Measurements from ENCODE around the gene FOXP4.

Gene FOXP4

DNA sequence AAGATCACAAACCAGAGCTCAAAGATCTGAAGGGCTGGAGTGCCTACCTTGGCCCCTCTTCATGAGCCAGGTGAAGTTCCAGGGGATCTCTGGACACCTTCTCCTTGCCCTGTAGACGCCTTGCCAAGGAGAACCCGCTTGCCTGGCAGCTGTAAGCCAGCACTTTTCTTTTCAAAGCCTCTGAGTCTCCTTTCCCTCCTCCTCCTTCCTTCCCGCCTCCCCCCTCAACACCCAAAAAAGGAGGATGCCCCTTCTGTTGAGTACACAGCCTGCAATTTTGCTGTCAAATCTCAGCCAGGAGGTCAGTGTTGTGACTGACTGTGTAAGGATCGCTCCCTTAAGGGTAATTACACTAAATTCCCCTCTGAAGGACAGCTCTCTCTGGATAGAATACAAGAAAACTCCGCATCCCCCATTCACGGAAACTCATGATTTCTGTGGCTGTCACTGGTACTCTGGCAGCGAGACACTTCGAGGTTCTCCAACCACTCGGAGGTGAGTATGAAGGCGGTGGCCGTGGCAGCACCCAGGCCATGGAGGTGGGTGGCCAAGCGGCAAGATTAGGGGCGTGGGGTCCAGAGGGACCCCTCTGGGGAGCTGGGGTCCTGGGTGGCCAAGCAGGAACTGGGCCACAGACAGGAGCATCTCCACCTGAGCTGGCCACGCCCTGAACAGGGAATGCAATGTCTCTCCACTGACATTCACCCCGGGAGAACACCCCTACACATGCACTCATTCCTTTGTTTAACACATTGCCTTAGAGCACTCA, 23.2 kb upstream of the FOXP4 start:
- DNase-seq = no peak

DNA sequence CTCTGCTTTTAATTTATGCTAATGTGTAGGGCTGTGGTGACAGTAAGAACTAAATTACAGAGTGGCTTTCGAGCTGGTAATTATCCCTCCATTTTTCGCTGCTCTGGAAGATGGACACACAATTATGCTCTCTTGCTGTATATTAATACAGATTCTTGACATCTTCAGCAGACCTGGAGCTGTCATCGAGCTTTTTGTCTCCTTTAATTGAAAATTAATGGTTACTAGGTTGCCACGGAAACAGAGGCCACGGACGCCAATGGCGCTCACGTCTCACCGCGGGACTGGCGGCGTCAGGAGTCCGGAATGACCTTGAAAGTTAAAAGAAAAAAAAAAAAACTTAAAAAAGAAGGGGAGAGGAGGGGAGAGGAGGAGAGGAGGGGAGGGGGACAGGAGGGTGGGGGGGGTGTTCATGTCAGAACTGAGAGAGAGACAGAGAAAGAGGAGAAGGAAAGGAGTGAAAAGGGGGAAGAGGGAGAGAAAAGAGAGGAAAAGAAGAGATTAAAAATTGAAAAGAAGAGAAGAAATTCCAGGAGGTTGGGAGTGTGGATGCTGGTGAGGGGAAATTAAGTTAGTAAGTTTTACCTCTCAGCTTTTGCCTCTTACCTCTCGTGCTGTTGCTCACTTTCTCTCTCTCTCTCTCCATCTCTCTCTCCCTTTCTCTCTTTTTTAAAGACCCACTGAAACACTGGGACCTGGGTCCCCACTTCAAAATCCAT, 22.1 kb upstream of the FOXP4 start:
- peak; percentile 55 for DNase-seq

DNA sequence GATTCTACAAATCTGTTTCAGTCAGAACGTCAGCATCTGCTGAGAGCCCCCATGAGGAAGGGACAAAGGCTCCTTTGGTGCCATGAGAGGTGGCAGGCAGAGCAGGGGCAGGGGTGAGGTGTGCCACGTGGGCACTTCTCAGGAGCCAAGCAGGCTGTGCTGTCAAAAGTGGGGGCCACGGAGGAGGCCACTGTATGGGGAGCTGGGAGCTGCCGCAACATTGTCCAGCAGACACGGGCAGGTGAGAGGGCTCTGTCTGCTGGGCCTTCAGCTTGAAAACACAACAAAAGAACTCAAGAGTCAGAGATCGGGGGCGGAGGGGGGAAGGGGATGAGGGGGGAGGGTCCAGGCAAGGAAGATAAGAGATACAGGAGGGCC, 21.6 kb upstream of the FOXP4 start:
- DNase-seq = no peak

DNA sequence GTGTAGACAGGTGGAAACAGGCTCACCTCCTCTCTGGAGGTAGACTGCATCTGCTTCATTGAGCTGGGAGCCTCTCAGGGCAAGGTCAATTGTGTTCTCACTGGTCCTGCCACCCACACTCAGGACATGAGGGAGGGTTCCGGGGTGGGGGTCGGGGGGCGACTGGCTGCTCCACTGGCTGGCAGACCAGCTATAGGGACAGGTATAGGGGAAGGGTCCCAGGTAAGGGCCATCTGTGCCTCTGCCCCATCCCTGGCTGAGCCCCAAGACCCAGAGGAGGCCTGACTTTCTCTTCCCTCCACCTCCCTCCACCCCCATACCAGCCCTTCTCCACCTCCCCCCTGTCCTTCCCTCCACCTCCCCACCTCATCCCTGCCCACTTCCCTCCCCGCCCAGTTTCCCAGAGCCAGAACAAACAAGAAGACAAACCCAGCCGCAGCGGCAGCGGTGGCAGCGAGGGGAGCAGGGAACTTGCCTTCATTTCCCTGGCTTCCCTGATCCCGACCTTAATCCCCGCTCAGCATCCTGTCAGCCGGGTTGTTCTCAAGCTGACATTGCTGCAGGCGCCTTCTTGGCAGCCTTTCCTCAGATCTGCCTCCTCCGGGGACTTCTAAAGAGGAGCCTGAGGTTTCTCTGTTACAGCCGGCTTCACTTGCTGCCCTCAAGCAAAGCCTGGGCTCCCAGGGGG, 18.3 kb upstream of the FOXP4 start:
- no peak for DNase-seq

- DNase-seq = no peak
These were observed 17.7 kb upstream of the FOXP4 start for GRCh38 chr6:41528409-41528963.

GRCh38 chr6:41529049-41529448, 17.1 kb upstream of the FOXP4 start:
- no peak for DNase-seq

GRCh38 chr6:41529970-41530369, 16.2 kb upstream of the FOXP4 start:
- no peak for DNase-seq

- DNase-seq = no peak
These were observed 15.7 kb upstream of the FOXP4 start for GRCh38 chr6:41530476-41530875.

DNA sequence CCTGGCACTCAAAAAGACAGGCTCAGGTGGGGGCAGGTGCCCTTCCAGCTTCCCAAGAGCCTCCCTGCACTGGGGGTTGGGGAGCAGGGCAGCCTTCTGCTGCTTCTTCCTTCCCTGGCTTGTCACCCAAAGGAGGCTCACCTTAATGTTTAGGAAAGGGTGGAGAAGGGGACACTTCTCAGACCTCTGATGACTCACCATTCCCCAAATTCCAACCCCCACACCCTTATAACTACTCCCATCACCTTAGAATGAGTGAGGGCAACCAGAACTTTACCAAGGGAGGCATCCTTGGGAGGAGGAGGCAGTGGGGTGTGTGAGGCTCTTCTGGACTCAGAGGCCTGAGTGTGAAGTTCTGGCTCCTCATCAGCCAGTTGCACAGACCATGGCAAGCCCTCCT, 15.2 kb upstream of the FOXP4 start:
- DNase-seq = no peak

DNA sequence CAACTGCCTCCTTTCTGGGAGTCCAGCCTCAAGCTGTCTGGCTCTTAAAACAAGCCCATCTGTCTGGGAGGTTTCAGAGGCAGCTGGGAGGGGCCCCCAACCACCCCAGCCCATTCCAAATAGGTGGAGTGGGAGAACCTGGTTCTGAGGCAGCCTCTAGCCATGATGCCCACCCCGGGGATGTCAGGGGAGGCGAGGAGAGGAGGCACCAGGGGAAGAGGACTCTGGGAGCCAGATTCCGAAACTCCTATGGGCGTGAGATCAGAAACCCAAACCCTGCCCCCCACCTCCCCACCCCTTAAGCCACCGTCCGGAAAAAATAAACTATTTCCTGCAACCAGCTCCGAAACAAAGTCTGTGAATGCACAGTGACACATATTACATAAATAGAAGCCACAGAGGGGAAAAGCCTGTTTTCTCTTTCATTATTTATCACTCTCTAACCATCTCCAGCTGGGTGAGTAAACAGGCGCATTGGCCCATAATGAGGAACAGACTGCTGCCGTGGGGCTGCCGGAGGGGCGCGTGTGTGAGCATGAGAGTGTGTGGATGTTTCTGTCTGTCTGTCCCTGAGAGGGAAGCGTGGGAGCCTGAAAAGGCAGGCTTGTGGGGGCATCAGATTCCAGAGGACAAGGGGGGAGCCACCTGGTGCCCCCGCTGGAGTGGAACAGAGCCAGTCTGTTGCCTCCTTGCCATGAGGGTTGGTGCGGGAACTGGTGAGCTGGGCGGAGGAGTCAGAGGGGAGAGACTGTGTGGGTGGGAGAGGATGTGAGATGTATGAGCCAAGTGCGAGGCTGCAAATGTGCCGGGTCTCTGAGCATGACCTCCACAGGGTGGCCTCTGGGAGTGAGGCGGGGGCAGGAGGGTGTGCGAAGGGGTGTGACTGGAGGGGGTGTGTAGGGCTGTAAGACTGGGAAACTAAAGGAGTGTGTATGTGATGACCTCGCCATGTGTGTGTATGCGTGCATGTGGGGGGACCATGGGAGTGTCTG, 14.3 kb upstream of the FOXP4 start:
- peak; percentile 86 for DNase-seq

DNA sequence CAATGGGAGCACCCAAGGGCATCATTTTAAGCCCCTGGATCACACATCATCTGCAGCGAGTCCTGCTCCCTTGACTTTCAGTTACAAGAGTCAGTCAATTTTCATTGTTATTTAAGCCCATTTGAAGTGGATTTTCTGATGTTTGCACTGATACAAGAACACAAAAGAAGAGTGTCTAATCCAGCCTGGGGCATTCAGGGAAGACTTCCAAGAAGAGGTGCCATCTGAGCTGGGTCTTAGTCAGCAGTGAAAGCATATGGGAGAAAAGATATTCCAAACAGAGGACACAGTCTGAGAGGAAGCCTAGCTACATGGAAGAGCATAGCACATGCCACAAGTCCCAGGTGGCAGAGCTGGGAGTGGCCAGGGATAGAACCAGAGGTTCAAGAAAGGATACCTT, 10.4 kb upstream of the FOXP4 start:
- DNase-seq = no peak

DNA sequence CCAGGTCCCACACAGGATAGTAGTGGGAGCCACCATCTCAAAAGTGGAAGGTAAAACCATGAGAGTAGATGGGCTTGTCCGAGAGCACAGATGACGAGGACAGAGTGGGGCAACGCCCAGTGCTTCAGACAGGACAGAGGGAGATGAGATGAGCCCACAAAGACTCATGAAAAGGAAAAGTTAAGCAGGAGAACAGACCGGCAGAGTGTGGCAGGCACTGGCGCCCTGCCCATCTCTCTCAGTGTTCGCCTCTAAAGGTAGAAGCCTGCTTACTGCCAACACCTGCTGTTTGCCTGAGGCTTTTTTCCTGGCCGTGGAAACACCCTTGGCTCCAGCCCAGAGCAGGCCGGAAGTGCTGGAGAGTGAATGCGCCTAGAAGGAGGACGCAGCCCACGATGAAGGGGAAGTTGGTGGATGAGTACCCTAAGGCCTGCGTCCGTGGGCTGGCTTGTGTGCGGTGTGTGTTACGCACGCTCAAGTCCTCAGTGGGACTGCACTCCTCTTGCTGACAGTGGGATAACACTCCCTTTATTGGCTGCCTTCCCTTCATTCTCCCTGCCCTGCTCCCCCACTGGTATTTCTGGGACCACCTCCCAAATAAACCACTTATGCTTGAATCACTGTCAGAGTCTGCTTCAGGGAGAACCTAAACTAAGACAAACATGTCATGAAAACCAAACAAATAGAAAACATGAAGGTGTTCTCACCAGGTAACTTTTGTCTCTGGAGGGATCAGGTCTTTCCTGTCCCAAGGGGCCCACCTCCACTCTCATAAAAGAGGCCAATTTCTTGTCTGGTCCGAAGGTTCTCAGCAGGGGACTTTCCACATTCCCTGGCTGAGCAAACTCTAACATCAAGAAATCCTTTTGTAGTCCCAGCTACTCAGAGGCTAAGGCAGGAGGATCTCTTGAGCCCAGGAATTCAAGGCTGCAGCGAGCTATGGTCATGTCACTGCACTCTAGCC, 9.1 kb upstream of the FOXP4 start:
- peak; percentile 84 for DNase-seq

GRCh38 chr6:41538556-41539182, 7.5 kb upstream of the FOXP4 start:
- DNase-seq = no peak

GRCh38 chr6:41539204-41539603, 7.0 kb upstream of the FOXP4 start:
- no peak for DNase-seq

DNA sequence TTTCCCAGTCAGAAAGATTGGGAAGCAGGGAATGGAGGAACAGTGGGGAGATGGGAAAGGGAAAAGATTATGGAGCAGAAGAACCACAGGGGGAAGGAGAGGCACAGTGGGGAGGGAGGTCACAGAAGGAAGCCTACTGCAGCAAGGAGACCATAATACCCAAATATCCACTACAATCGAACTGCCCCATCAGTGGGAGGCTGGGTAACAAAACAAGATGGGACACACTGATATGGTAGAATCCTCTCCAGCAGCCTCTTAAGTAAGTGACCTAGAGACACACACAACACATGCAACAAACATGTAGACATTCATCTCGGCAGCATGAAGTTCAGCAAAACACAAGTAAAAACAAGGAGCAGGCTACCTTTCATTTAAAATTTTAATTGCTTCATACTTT, 4.8 kb upstream of the FOXP4 start:
- no peak for DNase-seq

- no peak for DNase-seq
These were observed 3.1 kb upstream of the FOXP4 start for GRCh38 chr6:41543087-41543486.

GRCh38 chr6:41545247-41545702, 906 bp upstream of the FOXP4 start:
- no peak for DNase-seq

DNA sequence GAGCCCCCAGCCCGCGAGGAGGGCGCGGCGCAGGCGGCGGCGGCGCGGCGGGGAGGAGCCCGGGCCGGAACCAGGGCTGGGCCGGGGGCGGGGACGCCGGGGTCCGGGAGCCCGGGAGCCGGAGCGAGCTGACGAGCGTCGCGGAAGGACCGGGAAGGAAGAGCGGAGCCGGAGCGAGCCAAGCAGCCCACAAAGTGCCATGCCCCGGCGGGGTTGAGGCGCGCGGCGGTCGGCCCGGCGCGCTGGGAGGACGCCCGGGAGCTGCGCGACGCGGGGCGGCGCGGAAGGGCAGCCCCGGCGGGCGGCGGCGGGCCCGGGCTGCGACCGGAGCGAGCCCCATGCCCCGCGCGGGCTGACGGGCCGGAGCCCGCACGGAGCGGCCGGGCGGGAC, 289 bp downstream of the FOXP4 start:
- DNase-seq = no peak

DNA sequence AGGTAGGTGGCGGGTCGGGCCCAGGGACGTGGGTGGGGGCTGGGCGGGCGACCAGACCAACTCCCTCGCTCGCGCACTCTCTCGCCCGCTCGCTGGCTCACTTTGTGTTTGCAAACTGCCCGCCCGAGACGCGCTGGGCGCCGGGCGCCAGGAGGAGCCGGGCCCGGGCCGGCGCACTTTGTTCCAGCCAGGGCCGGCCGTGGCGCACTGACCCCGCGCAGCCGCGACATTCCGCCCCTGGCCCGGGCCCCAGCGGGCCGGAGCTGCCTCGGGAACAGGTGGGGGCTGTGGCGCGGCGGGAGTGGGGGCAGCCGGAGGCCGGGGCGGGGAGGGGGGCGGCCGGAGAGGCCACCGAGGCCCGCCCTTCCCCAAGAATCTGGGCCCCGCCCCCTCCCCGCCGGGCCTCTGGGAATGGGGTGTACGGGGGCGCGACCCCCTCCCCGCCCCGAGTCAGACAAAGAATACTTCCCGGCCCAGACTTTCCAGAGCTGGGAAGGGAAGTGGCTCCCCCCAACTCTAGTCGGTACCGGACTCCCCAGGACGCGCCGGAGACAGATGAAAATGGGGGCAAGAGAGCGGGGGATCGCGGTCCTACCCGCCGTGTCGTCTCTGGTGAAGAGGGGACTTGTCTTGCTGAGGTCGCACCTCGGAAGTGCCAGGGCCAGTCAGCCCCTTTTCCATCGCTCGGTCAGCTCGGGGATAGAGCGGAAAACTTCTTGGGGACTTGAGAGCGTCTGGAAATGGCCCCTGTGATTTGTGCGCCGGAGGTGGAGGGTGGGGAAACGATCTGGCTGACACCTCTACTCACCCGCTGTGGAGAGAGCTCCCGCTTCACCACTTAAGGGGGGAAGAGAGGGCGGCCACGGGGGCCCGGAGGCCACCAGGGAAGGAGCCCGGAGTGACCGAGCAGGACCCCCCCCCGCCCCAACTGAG, 951 bp downstream of the FOXP4 start:
- DNase-seq = peak; percentile 12

GRCh38 chr6:41547799-41548097, 1.6 kb downstream of the FOXP4 start:
- DNase-seq = no peak
